ENCODE measurements around the gene CHAF1A.

DNA sequence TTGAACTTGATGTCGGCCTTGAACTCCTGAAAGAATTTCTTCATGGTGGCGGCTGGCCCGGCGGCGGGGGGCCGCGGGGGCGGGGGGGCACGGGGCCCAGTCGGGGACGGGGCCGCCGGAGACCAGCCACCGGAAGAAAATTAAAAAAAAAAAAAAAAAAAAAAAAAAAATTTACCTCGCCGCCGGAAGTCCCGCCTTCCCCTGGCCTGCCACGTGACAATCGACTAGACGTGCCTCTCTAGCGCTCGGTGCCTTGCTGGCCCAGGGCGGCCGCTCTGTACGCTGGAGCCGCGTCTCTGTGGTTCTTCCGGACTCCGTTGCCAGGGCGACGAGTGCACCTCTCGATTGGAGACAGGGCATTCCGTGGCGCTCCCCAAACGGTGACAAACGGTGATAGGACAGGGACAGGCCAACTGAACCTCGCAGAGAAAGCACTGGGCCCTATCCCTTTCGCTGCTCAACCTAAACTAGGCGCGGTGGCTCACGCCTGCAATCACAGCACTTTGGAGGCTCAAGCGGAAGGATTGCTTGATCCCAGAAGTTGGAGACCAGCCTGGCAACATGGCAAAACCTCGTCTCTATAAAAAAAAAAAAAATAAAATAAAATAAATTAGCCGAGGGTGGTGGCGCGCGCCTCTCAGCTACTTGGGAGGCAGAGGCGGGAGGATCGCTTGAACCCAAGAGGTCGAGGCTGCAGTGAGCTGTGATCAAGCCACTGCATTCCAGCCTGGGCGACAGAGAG is 55.4 kb downstream of the CHAF1A start, which contains the start of gene UBXN6:
- TF ChIP-seq, protein P1, sequence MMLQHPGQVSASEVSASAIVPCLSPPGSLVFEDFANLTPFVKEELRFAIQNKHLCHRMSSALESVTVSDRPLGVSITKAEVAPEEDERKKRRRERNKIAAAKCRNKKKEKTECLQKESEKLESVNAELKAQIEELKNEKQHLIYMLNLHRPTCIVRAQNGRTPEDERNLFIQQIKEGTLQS (IDR thresholded peaks at IDR 0.05; ENCODE audit: insufficient read depth, low read depth, low read length) = peak; percentile 49; the same call in 1 of the 2 replicates
- TF ChIP-seq CTCF (IDR thresholded peaks at IDR 0.05; ENCODE audit: control extremely low read depth in 1 of 3, insufficient read depth in 1 of 3, low read depth in 1 of 3, low read length in 3 of 3) (no peak), RFX5 (IDR thresholded peaks at IDR 0.05; ENCODE audit: borderline replicate concordance, low read depth, low read length) (no peak)
